WTC11 (cell line): ENCODE data around the gene FBXL7. TPM values are rescaled to one million over a fixed set of nuclear protein-coding genes. Genes with fewer than 3 reads are reported as not detected.
A peak's percentile ranks its signal among the peaks of the same experiment; 100 is the strongest.

ENCODE experiments used
- ATAC-seq: fragments of 200-7000 bp; cut with Tn5 transposase; 2 replicates; pipeline ENCODE4 v1.10.0; 2021; ENCODE audit warnings: mild to moderate bottlenecking, moderate library complexity
- CTCF ChIA-PET: fragments of 300-600 bp; sonication (Branson Sonifier 250); formaldehyde crosslinking; loops from one replicate; lab custom pipeline; 2021; ENCODE audit warnings: antibody characterized with exemption; lab: Charles Lee
- POLR2A ChIA-PET: fragments of 350-600 bp; sonication (Branson Sonifier 250); formaldehyde crosslinking; loops from one replicate; lab custom pipeline; 2021; ENCODE audit warnings: antibody characterized with exemption; lab: Charles Lee
- DNase-seq: peaks from one replicate; pipeline ENCODE4 v3.0.0; 2021; ENCODE audit warnings: low spot score
- H3K27ac Mint-ChIP-seq: 2 replicates; pipeline ENCODE4 v1.8.0; 2021; ENCODE audit warnings: mixed read lengths
- H3K27me3 Mint-ChIP-seq: 2 replicates; pipeline ENCODE4 v1.8.0; 2021; ENCODE audit warnings: low read depth, mild to moderate bottlenecking, moderate library complexity, mixed read lengths
- H3K36me3 Mint-ChIP-seq: 2 replicates; pipeline ENCODE4 v1.8.0; 2021; ENCODE audit warnings: mixed read lengths
- H3K4me1 Mint-ChIP-seq: 2 replicates; pipeline ENCODE4 v1.8.0; 2022; ENCODE audit warnings: mixed read lengths
- H3K4me3 Mint-ChIP-seq: 2 replicates; pipeline ENCODE4 v1.8.0; 2021; ENCODE audit warnings: mild to moderate bottlenecking, moderate library complexity, mixed read lengths
- H3K9me3 Mint-ChIP-seq: 2 replicates; pipeline ENCODE4 v1.8.0; 2021; ENCODE audit warnings: mixed read lengths
- FOXK1 ChIP-seq: sonication (generic); formaldehyde crosslinking; IDR thresholded peaks from 2 replicates; pipeline ENCODE4 v1.8.0; 2022; ENCODE audit warnings: mild to moderate bottlenecking, moderate library complexity, missing genetic modification reagents
- FOXP1 ChIP-seq: sonication (generic); formaldehyde crosslinking; IDR thresholded peaks from 2 replicates; pipeline ENCODE4 v1.8.0; 2022; ENCODE audit warnings: missing genetic modification reagents, mild to moderate bottlenecking, moderate library complexity, borderline replicate concordance
- KAT7 ChIP-seq: sonication (generic); formaldehyde crosslinking; IDR thresholded peaks from 2 replicates; pipeline ENCODE4 v1.8.1; 2023; ENCODE audit warnings: missing genetic modification reagents, mild to moderate bottlenecking, borderline replicate concordance
- NR2C2 ChIP-seq: sonication (generic); formaldehyde crosslinking; IDR thresholded peaks from 2 replicates; pipeline ENCODE4 v1.8.0; 2022; ENCODE audit warnings: mild to moderate bottlenecking, missing genetic modification reagents
- RORB ChIP-seq: fragments of 250-450 bp; sonication (Bioruptor Pico); IDR thresholded peaks from 2 replicates; pipeline ENCODE4 v1.9.0; 2021; ENCODE audit warnings: mild to moderate bottlenecking
- SOX15 ChIP-seq: fragments of 250-450 bp; sonication (Bioruptor Pico); IDR thresholded peaks from 2 replicates; pipeline ENCODE4 v1.9.0; 2021; ENCODE audit warnings: mild to moderate bottlenecking
- SP1 ChIP-seq: sonication (generic); formaldehyde crosslinking; conservative IDR thresholded peaks from 2 replicates; pipeline ENCODE4 v1.8.1; 2022; ENCODE audit warnings: missing genetic modification reagents
- TEAD1 ChIP-seq: sonication (generic); formaldehyde crosslinking; IDR thresholded peaks from 2 replicates; pipeline ENCODE4 v1.8.0; 2022; ENCODE audit warnings: mild to moderate bottlenecking, missing genetic modification reagents
- ZNF138 ChIP-seq: sonication (generic); formaldehyde crosslinking; conservative IDR thresholded peaks from 2 replicates; pipeline ENCODE4 v1.8.1; 2022; ENCODE audit warnings: mild to moderate bottlenecking, moderate library complexity, missing genetic modification reagents
- ZNF232 ChIP-seq: sonication (generic); formaldehyde crosslinking; IDR thresholded peaks from 2 replicates; pipeline ENCODE4 v1.8.0; 2022; ENCODE audit warnings: mild to moderate bottlenecking, missing genetic modification reagents
- ZNF263 ChIP-seq: sonication (generic); formaldehyde crosslinking; IDR thresholded peaks from 2 replicates; pipeline ENCODE4 v1.8.1; 2022; ENCODE audit warnings: low read depth, mild to moderate bottlenecking, moderate library complexity, missing genetic modification reagents
- ZNF317 ChIP-seq: sonication (generic); formaldehyde crosslinking; IDR thresholded peaks from 2 replicates; pipeline ENCODE4 v1.8.1; 2023; ENCODE audit warnings: low read depth, mild to moderate bottlenecking, moderate library complexity, missing genetic modification reagents, borderline replicate concordance
- ZNF423 ChIP-seq: fragments of 250-450 bp; sonication (Bioruptor Pico); IDR thresholded peaks from 2 replicates; pipeline ENCODE4 v2.1.2; 2022; ENCODE audit warnings: mild to moderate bottlenecking, moderate library complexity
- ZNF671 ChIP-seq: fragments of 250-450 bp; sonication (Bioruptor Pico); IDR thresholded peaks from 2 replicates; pipeline ENCODE4 v1.8.0; 2021; ENCODE audit warnings: mild to moderate bottlenecking
- total RNA-seq: library from RNA; stranded (reverse); gene quantifications from 3 replicates; pipeline ENCODE4 v1.2.3, GENCODE V29; 2021
- TF ChIP-seq, protein P1 (sequence below): sonication (generic); formaldehyde crosslinking; IDR thresholded peaks from 2 replicates; pipeline ENCODE4 v1.8.0; 2022; ENCODE audit warnings: missing genetic modification reagents
- TF ChIP-seq, protein P2 (sequence below): sonication (generic); formaldehyde crosslinking; conservative IDR thresholded peaks from 2 replicates; pipeline ENCODE4 v1.8.1; 2022; ENCODE audit warnings: mild to moderate bottlenecking, missing genetic modification reagents
- TF ChIP-seq, protein P3 (sequence below): sonication (generic); formaldehyde crosslinking; IDR thresholded peaks from 2 replicates; pipeline ENCODE4 v1.8.1; 2023; ENCODE audit warnings: mild to moderate bottlenecking, moderate library complexity, missing genetic modification reagents
- TF ChIP-seq, protein P4 (sequence below): fragments of 250-450 bp; sonication (Bioruptor Pico); IDR thresholded peaks from 2 replicates; pipeline ENCODE4 v2.1.2; 2022; ENCODE audit warnings: mild to moderate bottlenecking, moderate library complexity
- TF ChIP-seq, protein P5 (sequence below): fragments of 250-450 bp; sonication (Bioruptor Pico); IDR thresholded peaks from 2 replicates; pipeline ENCODE4 v1.8.0; 2021; ENCODE audit warnings: mild to moderate bottlenecking
- TF ChIP-seq, protein P6 (sequence below): fragments of 200-600 bp; IDR thresholded peaks from 2 replicates; pipeline ENCODE4 v1.8.0; 2022; ENCODE audit warnings: antibody characterized with exemption

The FBXL7 gene
- total RNA-seq, 1 experiment from 2014 or later = 13.8 TPM

DNA sequence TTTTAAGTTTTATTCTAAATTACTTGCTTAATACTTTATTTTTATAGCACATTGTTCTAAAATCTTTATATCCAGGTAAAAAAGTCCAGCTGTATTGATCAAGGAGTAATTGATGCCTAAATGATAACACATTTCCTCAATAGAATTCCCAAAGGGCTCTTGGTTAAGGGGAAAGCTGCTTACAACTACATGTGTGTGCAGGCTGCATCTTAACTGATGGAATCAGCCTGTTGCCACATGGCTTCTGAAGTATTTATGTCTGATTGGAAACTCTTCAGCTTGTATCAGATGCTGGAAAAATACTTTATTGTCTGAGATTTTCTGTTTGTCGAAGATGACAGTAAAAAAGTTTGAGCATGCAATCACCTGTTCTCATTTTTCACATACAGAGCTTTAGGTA, 182.6 kb downstream of the FBXL7 start (continued):
- TF ChIP-seq, protein P1, sequence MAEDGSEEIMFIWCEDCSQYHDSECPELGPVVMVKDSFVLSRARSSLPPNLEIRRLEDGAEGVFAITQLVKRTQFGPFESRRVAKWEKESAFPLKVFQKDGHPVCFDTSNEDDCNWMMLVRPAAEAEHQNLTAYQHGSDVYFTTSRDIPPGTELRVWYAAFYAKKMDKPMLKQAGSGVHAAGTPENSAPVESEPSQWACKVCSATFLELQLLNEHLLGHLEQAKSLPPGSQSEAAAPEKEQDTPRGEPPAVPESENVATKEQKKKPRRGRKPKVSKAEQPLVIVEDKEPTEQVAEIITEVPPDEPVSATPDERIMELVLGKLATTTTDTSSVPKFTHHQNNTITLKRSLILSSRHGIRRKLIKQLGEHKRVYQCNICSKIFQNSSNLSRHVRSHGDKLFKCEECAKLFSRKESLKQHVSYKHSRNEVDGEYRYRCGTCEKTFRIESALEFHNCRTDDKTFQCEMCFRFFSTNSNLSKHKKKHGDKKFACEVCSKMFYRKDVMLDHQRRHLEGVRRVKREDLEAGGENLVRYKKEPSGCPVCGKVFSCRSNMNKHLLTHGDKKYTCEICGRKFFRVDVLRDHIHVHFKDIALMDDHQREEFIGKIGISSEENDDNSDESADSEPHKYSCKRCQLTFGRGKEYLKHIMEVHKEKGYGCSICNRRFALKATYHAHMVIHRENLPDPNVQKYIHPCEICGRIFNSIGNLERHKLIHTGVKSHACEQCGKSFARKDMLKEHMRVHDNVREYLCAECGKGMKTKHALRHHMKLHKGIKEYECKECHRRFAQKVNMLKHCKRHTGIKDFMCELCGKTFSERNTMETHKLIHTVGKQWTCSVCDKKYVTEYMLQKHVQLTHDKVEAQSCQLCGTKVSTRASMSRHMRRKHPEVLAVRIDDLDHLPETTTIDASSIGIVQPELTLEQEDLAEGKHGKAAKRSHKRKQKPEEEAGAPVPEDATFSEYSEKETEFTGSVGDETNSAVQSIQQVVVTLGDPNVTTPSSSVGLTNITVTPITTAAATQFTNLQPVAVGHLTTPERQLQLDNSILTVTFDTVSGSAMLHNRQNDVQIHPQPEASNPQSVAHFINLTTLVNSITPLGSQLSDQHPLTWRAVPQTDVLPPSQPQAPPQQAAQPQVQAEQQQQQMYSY (CRISPR knock-in tag) = no peak
- TF ChIP-seq, protein P2, sequence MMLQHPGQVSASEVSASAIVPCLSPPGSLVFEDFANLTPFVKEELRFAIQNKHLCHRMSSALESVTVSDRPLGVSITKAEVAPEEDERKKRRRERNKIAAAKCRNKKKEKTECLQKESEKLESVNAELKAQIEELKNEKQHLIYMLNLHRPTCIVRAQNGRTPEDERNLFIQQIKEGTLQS = no peak
- no peak for TF ChIP-seq RORB
- TF ChIP-seq, protein P3, sequence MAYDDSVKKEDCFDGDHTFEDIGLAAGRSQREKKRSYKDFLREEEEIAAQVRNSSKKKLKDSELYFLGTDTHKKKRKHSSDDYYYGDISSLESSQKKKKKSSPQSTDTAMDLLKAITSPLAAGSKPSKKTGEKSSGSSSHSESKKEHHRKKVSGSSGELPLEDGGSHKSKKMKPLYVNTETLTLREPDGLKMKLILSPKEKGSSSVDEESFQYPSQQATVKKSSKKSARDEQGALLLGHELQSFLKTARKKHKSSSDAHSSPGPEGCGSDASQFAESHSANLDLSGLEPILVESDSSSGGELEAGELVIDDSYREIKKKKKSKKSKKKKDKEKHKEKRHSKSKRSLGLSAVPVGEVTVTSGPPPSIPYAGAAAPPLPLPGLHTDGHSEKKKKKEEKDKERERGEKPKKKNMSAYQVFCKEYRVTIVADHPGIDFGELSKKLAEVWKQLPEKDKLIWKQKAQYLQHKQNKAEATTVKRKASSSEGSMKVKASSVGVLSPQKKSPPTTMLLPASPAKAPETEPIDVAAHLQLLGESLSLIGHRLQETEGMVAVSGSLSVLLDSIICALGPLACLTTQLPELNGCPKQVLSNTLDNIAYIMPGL = no peak
- no peak for TF ChIP-seq KAT7 (CRISPR knock-in tag)
- TF ChIP-seq ZNF317 (CRISPR knock-in tag) = no peak
- TF ChIP-seq ZNF138 (CRISPR knock-in tag) = no peak
- TF ChIP-seq ZNF671 (CRISPR knock-in tag) = no peak
- TF ChIP-seq, protein P4, sequence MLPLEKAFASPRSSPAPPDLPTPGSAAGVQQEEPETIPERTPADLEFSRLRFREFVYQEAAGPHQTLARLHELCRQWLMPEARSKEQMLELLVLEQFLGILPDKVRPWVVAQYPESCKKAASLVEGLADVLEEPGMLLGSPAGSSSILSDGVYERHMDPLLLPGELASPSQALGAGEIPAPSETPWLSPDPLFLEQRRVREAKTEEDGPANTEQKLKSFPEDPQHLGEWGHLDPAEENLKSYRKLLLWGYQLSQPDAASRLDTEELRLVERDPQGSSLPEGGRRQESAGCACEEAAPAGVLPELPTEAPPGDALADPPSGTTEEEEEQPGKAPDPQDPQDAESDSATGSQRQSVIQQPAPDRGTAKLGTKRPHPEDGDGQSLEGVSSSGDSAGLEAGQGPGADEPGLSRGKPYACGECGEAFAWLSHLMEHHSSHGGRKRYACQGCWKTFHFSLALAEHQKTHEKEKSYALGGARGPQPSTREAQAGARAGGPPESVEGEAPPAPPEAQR (CRISPR knock-in tag) = no peak
- no peak for TF ChIP-seq SP1 (CRISPR knock-in tag)
- no peak for TF ChIP-seq FOXK1 (CRISPR knock-in tag)
- TF ChIP-seq FOXP1 (CRISPR knock-in tag) = no peak
- no peak for TF ChIP-seq TEAD1 (CRISPR knock-in tag)
- TF ChIP-seq, protein P5, sequence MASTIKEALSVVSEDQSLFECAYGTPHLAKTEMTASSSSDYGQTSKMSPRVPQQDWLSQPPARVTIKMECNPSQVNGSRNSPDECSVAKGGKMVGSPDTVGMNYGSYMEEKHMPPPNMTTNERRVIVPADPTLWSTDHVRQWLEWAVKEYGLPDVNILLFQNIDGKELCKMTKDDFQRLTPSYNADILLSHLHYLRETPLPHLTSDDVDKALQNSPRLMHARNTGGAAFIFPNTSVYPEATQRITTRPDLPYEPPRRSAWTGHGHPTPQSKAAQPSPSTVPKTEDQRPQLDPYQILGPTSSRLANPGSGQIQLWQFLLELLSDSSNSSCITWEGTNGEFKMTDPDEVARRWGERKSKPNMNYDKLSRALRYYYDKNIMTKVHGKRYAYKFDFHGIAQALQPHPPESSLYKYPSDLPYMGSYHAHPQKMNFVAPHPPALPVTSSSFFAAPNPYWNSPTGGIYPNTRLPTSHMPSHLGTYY = no peak

DNA sequence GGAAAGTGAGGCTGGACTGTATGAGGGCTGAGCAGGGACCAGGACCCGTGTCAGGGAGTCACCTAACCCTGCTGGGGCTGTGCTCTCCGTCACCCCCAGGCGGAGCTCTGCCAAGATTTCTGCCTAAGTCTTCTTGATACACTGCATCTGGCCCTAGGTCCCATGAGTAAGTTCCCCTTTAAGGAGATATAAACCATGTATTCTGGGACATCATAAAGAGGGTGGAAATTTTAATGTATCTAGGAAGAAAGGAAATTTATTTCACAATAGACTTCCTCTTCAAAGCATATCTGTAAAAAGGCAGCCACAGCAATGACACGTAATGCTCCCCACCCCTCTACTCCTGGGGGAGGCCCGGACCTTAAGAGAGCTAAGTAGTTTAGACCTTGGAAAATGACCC, 183.4 kb downstream of the FBXL7 start:
- peak; percentile 73 for DNase-seq

More for the DNA sequence above, 183.4 kb downstream of the FBXL7 start:
- Mint-ChIP-seq H3K27ac (no peak overlapping the region), H3K36me3 (no peaks in the 10 kb centered on the region)
- POLR2A ChIA-PET = no interaction called here
- TF ChIP-seq NR2C2 (CRISPR knock-in tag) (no peak), SOX15 (CRISPR knock-in tag) (no peak), ZNF263 (CRISPR knock-in tag) (no peak), ZNF423 (no peak), ZNF232 (CRISPR knock-in tag) (no peak), KAT7 (CRISPR knock-in tag) (no peak)
- TF ChIP-seq, protein P5 = no peak
- TF ChIP-seq, protein P6, sequence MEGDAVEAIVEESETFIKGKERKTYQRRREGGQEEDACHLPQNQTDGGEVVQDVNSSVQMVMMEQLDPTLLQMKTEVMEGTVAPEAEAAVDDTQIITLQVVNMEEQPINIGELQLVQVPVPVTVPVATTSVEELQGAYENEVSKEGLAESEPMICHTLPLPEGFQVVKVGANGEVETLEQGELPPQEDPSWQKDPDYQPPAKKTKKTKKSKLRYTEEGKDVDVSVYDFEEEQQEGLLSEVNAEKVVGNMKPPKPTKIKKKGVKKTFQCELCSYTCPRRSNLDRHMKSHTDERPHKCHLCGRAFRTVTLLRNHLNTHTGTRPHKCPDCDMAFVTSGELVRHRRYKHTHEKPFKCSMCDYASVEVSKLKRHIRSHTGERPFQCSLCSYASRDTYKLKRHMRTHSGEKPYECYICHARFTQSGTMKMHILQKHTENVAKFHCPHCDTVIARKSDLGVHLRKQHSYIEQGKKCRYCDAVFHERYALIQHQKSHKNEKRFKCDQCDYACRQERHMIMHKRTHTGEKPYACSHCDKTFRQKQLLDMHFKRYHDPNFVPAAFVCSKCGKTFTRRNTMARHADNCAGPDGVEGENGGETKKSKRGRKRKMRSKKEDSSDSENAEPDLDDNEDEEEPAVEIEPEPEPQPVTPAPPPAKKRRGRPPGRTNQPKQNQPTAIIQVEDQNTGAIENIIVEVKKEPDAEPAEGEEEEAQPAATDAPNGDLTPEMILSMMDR = peak; percentile 61
- TF ChIP-seq, all 79 proteins: peak for 1
- CTCF ChIA-PET = interaction anchor here (0.6 to 2.1 kb wide), 18 partner anchors 10 to 312 kb away, joined by 3 to 10 read pairs (median 4); no protein-coding TSS in a partner anchor
- no peak overlapping the region for H3K4me3 Mint-ChIP-seq
- peaks cover 48% of the 10 kb centered on the region for H3K4me1 Mint-ChIP-seq
- ATAC-seq = peak; percentile 100
- no peaks in the 10 kb centered on the region for H3K27me3 Mint-ChIP-seq
- peaks cover 2% of the 10 kb centered on the region; the same call in 1 of the 2 replicates for H3K9me3 Mint-ChIP-seq
